H9 (cell line): Measurements from ENCODE around the gene CERS6. TPM values are rescaled to one million over a fixed set of nuclear protein-coding genes. Genes with fewer than 3 reads are reported as not detected.

ENCODE experiments used
- DNase-seq: peaks from one replicate; pipeline ENCODE4 v3.0.0-alpha.2; 2017
- H2AFZ ChIP-seq: one replicate; pipeline ENCODE4 v1.6.1; 2013; ENCODE audit warnings: mild to moderate bottlenecking, low read length, control low read depth, moderate library complexity
- H2AK5ac ChIP-seq: 2 replicates; pipeline ENCODE4 v1.6.1; 2013; ENCODE audit warnings: low read length, control low read depth, mixed read lengths; ENCODE audit not compliant: insufficient read length
- H2BK120ac ChIP-seq: one replicate; pipeline ENCODE4 v1.6.1; 2013; ENCODE audit warnings: low read depth, mild to moderate bottlenecking, low read length, control low read depth, inconsistent platforms; ENCODE audit not compliant: poor library complexity, severe bottlenecking
- H2BK12ac ChIP-seq: 2 replicates; pipeline ENCODE4 v1.6.1; 2013; ENCODE audit warnings: low read length, control low read depth, mixed read lengths, low read depth; ENCODE audit not compliant: insufficient read length
- H2BK15ac ChIP-seq: 2 replicates; pipeline ENCODE4 v1.6.1; 2013; ENCODE audit warnings: low read depth, low read length, control low read depth
- H2BK20ac ChIP-seq: one replicate; pipeline ENCODE4 v1.6.1; 2013; ENCODE audit warnings: low read depth, mild to moderate bottlenecking, low read length, control low read depth, inconsistent platforms; ENCODE audit not compliant: poor library complexity, severe bottlenecking
- H2BK5ac ChIP-seq: 2 replicates; pipeline ENCODE4 v1.6.1; 2013; ENCODE audit warnings: low read length, control low read depth, mixed read lengths; ENCODE audit not compliant: insufficient read length
- H3K14ac ChIP-seq: 2 replicates; pipeline ENCODE4 v1.6.1; 2013; ENCODE audit warnings: low read length, control low read depth; ENCODE audit not compliant: insufficient read depth
- H3K18ac ChIP-seq: 2 replicates; pipeline ENCODE4 v1.6.1; 2013; ENCODE audit warnings: low read depth, mild to moderate bottlenecking, mixed read lengths, low read length, control low read depth; ENCODE audit not compliant: insufficient read length
- H3K23ac ChIP-seq: 2 replicates; pipeline ENCODE4 v1.6.1; 2013; ENCODE audit warnings: low read length, control low read depth, mixed read lengths, low read depth; ENCODE audit not compliant: insufficient read length
- H3K23me2 ChIP-seq: 2 replicates; pipeline ENCODE4 v1.6.1; 2013; ENCODE audit warnings: low read depth, mild to moderate bottlenecking, mixed read lengths, low read length, control low read depth; ENCODE audit not compliant: insufficient read length, poor library complexity, severe bottlenecking
- H3K27ac ChIP-seq: 2 replicates; pipeline ENCODE4 v1.5.1; 2013; ENCODE audit warnings: low read length, control low read depth, mixed read lengths, low read depth; ENCODE audit not compliant: insufficient read length
- H3K27me3 ChIP-seq: 2 replicates; pipeline ENCODE4 v1.6.1; 2013; ENCODE audit warnings: low read length, control low read depth, inconsistent platforms; ENCODE audit not compliant: insufficient read depth
- H3K4ac ChIP-seq: 2 replicates; pipeline ENCODE4 v1.6.1; 2013; ENCODE audit warnings: low read depth, mild to moderate bottlenecking, control low read depth, inconsistent platforms, low read length, moderate library complexity
- H3K4me1 ChIP-seq: 2 replicates; pipeline ENCODE4 v1.6.1; 2013; ENCODE audit warnings: low read length, control low read depth, inconsistent platforms; ENCODE audit not compliant: insufficient read depth
- H3K4me2 ChIP-seq: 2 replicates; pipeline ENCODE4 v1.6.1; 2013; ENCODE audit warnings: low read length, control low read depth, mixed read lengths; ENCODE audit not compliant: insufficient read length, insufficient read depth
- H3K56ac ChIP-seq: 2 replicates; pipeline ENCODE4 v1.6.1; 2013; ENCODE audit warnings: low read depth, mild to moderate bottlenecking, mixed read lengths, low read length, control low read depth; ENCODE audit not compliant: insufficient read length
- H3K79me1 ChIP-seq: 2 replicates; pipeline ENCODE4 v1.6.1; 2013; ENCODE audit warnings: low read depth, mild to moderate bottlenecking, moderate library complexity, low read length, control low read depth, inconsistent platforms; ENCODE audit not compliant: insufficient read depth, poor library complexity, severe bottlenecking
- H3K79me2 ChIP-seq: 2 replicates; pipeline ENCODE4 v1.6.1; 2013; ENCODE audit warnings: low read length, control low read depth, inconsistent platforms; ENCODE audit not compliant: insufficient read depth
- H3K9ac ChIP-seq: 2 replicates; pipeline ENCODE4 v1.6.1; 2013; ENCODE audit warnings: low read length, control low read depth, mixed read lengths; ENCODE audit not compliant: insufficient read length; ENCODE audit errors: extremely low read depth
- H3K9me3 ChIP-seq: one replicate; pipeline ENCODE4 v1.6.1; 2013; ENCODE audit warnings: low read depth, low read length, inconsistent platforms; ENCODE audit not compliant: control insufficient read depth
- H3T11ph ChIP-seq: one replicate; pipeline ENCODE4 v1.6.1; 2013; ENCODE audit warnings: mild to moderate bottlenecking, low read length, control low read depth, inconsistent platforms
- H4K20me1 ChIP-seq: one replicate; pipeline ENCODE4 v1.6.1; 2013; ENCODE audit not compliant: control insufficient read depth, insufficient read length, insufficient read depth
- H4K5ac ChIP-seq: 2 replicates; pipeline ENCODE4 v1.6.1; 2013; ENCODE audit warnings: low read depth, mild to moderate bottlenecking, mixed read lengths, low read length, control low read depth; ENCODE audit not compliant: insufficient read length
- H4K8ac ChIP-seq: replicated peaks from 2 replicates; pipeline ENCODE4 v1.6.1; 2013; ENCODE audit warnings: low read length, control low read depth, mixed read lengths, low read depth; ENCODE audit not compliant: insufficient read length
- H4K91ac ChIP-seq: 2 replicates; pipeline ENCODE4 v1.6.1; 2013; ENCODE audit warnings: low read depth, mild to moderate bottlenecking, moderate library complexity, mixed read lengths, low read length, control low read depth; ENCODE audit not compliant: insufficient read length
- H3K27ac Mint-ChIP-seq, 3 experiments: 2 replicates in 2 of 3; 3 replicates in 1 of 3; pipeline ENCODE4 v1.8.0; 2020 to 2021; ENCODE audit warnings: mixed read lengths in 3 of 3, mild to moderate bottlenecking in 1 of 3, moderate library complexity in 1 of 3
- H3K27me3 Mint-ChIP-seq: 2 replicates; pipeline ENCODE4 v1.8.0; 2021; ENCODE audit warnings: low read depth, mild to moderate bottlenecking, moderate library complexity, mixed read lengths
- H3K36me3 Mint-ChIP-seq, 3 experiments: 2 replicates in 2 of 3; 3 replicates in 1 of 3; pipeline ENCODE4 v1.8.0; 2020 to 2021; ENCODE audit warnings: low read depth in 3 of 3, mixed read lengths in 3 of 3; ENCODE audit not compliant: insufficient read depth in 1 of 3
- H3K4me1 Mint-ChIP-seq, 2 experiments: 2 replicates each; pipeline ENCODE4 v1.8.0; 2020; ENCODE audit warnings: mixed read lengths in 2 of 2
- H3K4me3 Mint-ChIP-seq, 2 experiments: 2 replicates in 1 of 2; 3 replicates in 1 of 2; pipeline ENCODE4 v1.8.0; 2020 to 2021; ENCODE audit warnings: mild to moderate bottlenecking in 2 of 2, mixed read lengths in 2 of 2, moderate library complexity in 1 of 2
- H3K9me3 Mint-ChIP-seq, 2 experiments: 2 replicates in 1 of 2; 3 replicates in 1 of 2; pipeline ENCODE4 v1.8.0; 2020; ENCODE audit warnings: mild to moderate bottlenecking in 2 of 2, mixed read lengths in 2 of 2, moderate library complexity in 1 of 2
- WGBS: extraction: QIAGEN DNeasy Blood & Tissue Kit; methylation state at CpG from one replicate; pipeline ENCODE4 v1.1.7; 2013; ENCODE audit warnings: missing lambda C conversion rate, low lambda C conversion rate, mixed read lengths; ENCODE audit not compliant: insufficient read length; ENCODE audit errors: extremely low coverage; 5-methylcytosine and 5-hydroxymethylcytosine counted together
- total RNA-seq: library from RNA; stranded (reverse); gene quantifications from 2 replicates; pipeline ENCODE4 v1.2.1, GENCODE V29; 2021
- TF ChIP-seq, protein P1 (sequence below): fragments of 200-600 bp; sonication (generic); conservative IDR thresholded peaks from 3 replicates; pipeline ENCODE4 v1.8.0; 2021; ENCODE audit warnings: antibody characterized with exemption, mild to moderate bottlenecking

CERS6 gene
- total RNA-seq, 1 experiment from 2014 or later, result 17.7 TPM

GRCh38 chr2:168639441-168639898 is 183.4 kb downstream of the CERS6 start:
- no peaks in the 10 kb centered on the region for H4K20me1 ChIP-seq
- Mint-ChIP-seq H3K4me3 (no peak overlapping the region; a peak in 1 of 5 replicates), H3K4me1 (peaks cover 38 to 47% of the 10 kb centered on the region in 2 experiments)

More at GRCh38 chr2:168639441-168639898, 183.4 kb downstream of the CERS6 start:
- H3K14ac ChIP-seq, result no peak overlapping the region
- H3K27me3 Mint-ChIP-seq, result no peaks in the 10 kb centered on the region
- no peaks in the 10 kb centered on the region for H3K27me3 ChIP-seq
- TF ChIP-seq, protein P1, sequence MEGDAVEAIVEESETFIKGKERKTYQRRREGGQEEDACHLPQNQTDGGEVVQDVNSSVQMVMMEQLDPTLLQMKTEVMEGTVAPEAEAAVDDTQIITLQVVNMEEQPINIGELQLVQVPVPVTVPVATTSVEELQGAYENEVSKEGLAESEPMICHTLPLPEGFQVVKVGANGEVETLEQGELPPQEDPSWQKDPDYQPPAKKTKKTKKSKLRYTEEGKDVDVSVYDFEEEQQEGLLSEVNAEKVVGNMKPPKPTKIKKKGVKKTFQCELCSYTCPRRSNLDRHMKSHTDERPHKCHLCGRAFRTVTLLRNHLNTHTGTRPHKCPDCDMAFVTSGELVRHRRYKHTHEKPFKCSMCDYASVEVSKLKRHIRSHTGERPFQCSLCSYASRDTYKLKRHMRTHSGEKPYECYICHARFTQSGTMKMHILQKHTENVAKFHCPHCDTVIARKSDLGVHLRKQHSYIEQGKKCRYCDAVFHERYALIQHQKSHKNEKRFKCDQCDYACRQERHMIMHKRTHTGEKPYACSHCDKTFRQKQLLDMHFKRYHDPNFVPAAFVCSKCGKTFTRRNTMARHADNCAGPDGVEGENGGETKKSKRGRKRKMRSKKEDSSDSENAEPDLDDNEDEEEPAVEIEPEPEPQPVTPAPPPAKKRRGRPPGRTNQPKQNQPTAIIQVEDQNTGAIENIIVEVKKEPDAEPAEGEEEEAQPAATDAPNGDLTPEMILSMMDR, result no peak
- no peaks in the 10 kb centered on the region for H3K23me2 ChIP-seq
- H3K79me1 ChIP-seq, result no peaks in the 10 kb centered on the region
- H2AK5ac ChIP-seq, result no peak overlapping the region
- H3T11ph ChIP-seq, result no peak overlapping the region
- no peaks in the 10 kb centered on the region; a peak in 2 of 5 replicates for H3K9me3 Mint-ChIP-seq
- no peak overlapping the region for H4K91ac ChIP-seq
- H2BK12ac ChIP-seq, result no peak overlapping the region
- H3K9me3 ChIP-seq, result no peaks in the 10 kb centered on the region
- H2BK15ac ChIP-seq, result no peak overlapping the region
- no peak overlapping the region for H3K27ac ChIP-seq
- no peak overlapping the region for H3K23ac ChIP-seq
- no peak overlapping the region; a peak in 1 of 7 replicates for H3K27ac Mint-ChIP-seq
- no peak overlapping the region for H2BK5ac ChIP-seq
- H3K18ac ChIP-seq, result no peak overlapping the region
- no peak overlapping the region for H2AFZ ChIP-seq
- peaks cover 0 to 1% (median 0%) of the 10 kb centered on the region in 3 experiments; a peak in 2 of 7 replicates for H3K36me3 Mint-ChIP-seq
- H3K9ac ChIP-seq, result no peak overlapping the region
- peaks cover 12% of the 10 kb centered on the region for H3K4me1 ChIP-seq
- H3K79me2 ChIP-seq, result no peaks in the 10 kb centered on the region
- H3K56ac ChIP-seq, result no peak overlapping the region
- DNase-seq, result no peak
- H4K5ac ChIP-seq, result no peak overlapping the region
- WGBS, result no CpG with 5 or more reads among the region's 3 CpGs
- H2BK120ac ChIP-seq, result no peak overlapping the region
- no peak overlapping the region for H3K4ac ChIP-seq
- H3K4me2 ChIP-seq, result no peak overlapping the region
- no peak overlapping the region for H2BK20ac ChIP-seq
- H4K8ac ChIP-seq, result no peak overlapping the region
